SK-N-SH (cell line): Measurements from ENCODE around the gene ITIH5. TPM values are rescaled to one million over a fixed set of nuclear protein-coding genes. Genes with fewer than 3 reads are reported as not detected.

Experiments
- CTCF ChIA-PET: fragments of 300-600, 350-600 bp; formaldehyde crosslinking; extraction: SDS; loops from one replicate; lab custom pipeline; 2021; lab: Yijun Ruan, JAX
- POLR2A ChIA-PET: fragments of 350-600 bp; sonication (Branson Sonifier 250); formaldehyde crosslinking; extraction: SDS; loops from one replicate; lab custom pipeline; 2020; ENCODE audit warnings: antibody characterized with exemption, inconsistent platforms; lab: Yijun Ruan, JAX
- DNase-seq: peaks from one replicate; pipeline ENCODE4 v3.0.0; 2012
- H2AFZ ChIP-seq: fragments of 200-600 bp; sonication (generic); 2 replicates; pipeline ENCODE4 v1.8.1; 2016; ENCODE audit warnings: antibody characterized with exemption, mild to moderate bottlenecking, low read depth
- H3F3A ChIP-seq: fragments of 200-600 bp; sonication (generic); replicated peaks from 2 replicates; pipeline ENCODE3; 2016; ENCODE audit warnings: antibody characterized with exemption, mild to moderate bottlenecking; ENCODE audit not compliant: insufficient read depth
- H3K27ac ChIP-seq, 2 experiments: fragments of 200-500 bp in 1 of 2; fragments of 200-600 bp in 1 of 2; sonication (Bioruptor generic) in 1 of 2; sonication (generic), shearing (Covaris generic) in 1 of 2; 2 replicates each; pipeline versions ENCODE4 v1.5.1 to v1.6.1; 2014 to 2016; ENCODE audit warnings: low read depth in 2 of 2, inconsistent platforms in 1 of 2, low read length in 1 of 2, mild to moderate bottlenecking in 1 of 2, mixed read lengths in 1 of 2
- H3K27me3 ChIP-seq: fragments of 200-600 bp; sonication (generic), shearing (Covaris generic); 2 replicates; pipeline ENCODE4 v1.6.1; 2016; ENCODE audit warnings: mixed run types; ENCODE audit not compliant: insufficient read depth
- H3K36me3 ChIP-seq, 2 experiments: fragments of 200-500 bp in 1 of 2; fragments of 200-600 bp in 1 of 2; sonication (Bioruptor generic) in 1 of 2; sonication (generic) in 1 of 2; replicated peaks in 1 of 2; 2 replicates each; pipeline versions ENCODE3 to v1.5.1; 2014 to 2016; ENCODE audit warnings: low read length in 1 of 2, mild to moderate bottlenecking in 1 of 2; ENCODE audit not compliant: insufficient read depth in 2 of 2, control insufficient read depth in 1 of 2
- H3K4me1 ChIP-seq, 2 experiments: fragments of 200-500 bp in 1 of 2; fragments of 200-600 bp in 1 of 2; sonication (Bioruptor generic) in 1 of 2; sonication (generic), shearing (Covaris generic) in 1 of 2; 2 replicates each; pipeline versions ENCODE4 v1.5.1 to v1.6.1; 2014 to 2016; ENCODE audit warnings: low read depth in 1 of 2, low read length in 1 of 2, mixed run types in 1 of 2; ENCODE audit not compliant: insufficient read depth in 2 of 2, control insufficient read depth in 1 of 2
- H3K4me2 ChIP-seq: fragments of 200-600 bp; sonication (generic), shearing (Covaris generic); 2 replicates; pipeline ENCODE4 v1.6.1; 2017; ENCODE audit warnings: mixed run types
- H3K4me3 ChIP-seq, 2 experiments: fragments of 200-500 bp in 1 of 2; fragments of 200-600 bp in 1 of 2; sonication (Bioruptor generic) in 1 of 2; sonication (generic), shearing (Covaris generic) in 1 of 2; 2 replicates each; pipeline versions ENCODE4 v1.5.1 to v1.8.1; 2014 to 2016; ENCODE audit warnings: low read depth in 2 of 2, inconsistent platforms in 1 of 2, low read length in 1 of 2, mild to moderate bottlenecking in 1 of 2, mixed read lengths in 1 of 2, moderate library complexity in 1 of 2
- H3K79me2 ChIP-seq: fragments of 200-600 bp; sonication (generic); 2 replicates; pipeline ENCODE4 v1.8.1; 2017; ENCODE audit warnings: mild to moderate bottlenecking; ENCODE audit not compliant: insufficient read depth
- H3K9ac ChIP-seq: fragments of 200-600 bp; sonication (generic); 2 replicates; pipeline ENCODE4 v1.6.1; 2017; ENCODE audit warnings: mixed run types
- H3K9me2 ChIP-seq: fragments of 200-600 bp; sonication (generic); 2 replicates; pipeline ENCODE4 v1.6.1; 2017; ENCODE audit warnings: mixed run types
- H3K9me3 ChIP-seq: fragments of 200-600 bp; sonication (generic); 2 replicates; pipeline ENCODE4 v1.6.1; 2017; ENCODE audit warnings: mixed run types, mild to moderate bottlenecking, moderate library complexity
- H4K20me1 ChIP-seq: fragments of 200-600 bp; sonication (generic); 2 replicates; pipeline ENCODE4 v1.6.1; 2017; ENCODE audit warnings: mild to moderate bottlenecking, mixed run types; ENCODE audit not compliant: insufficient read depth
- CHD2 ChIP-seq: fragments of 150-350 bp; IDR thresholded peaks from 2 replicates; pipeline ENCODE4 v1.6.1; 2018; ENCODE audit warnings: low read length; ENCODE audit not compliant: partially characterized antibody
- ELF1 ChIP-seq: IDR thresholded peaks from 2 replicates; pipeline ENCODE4 v1.4.0; 2012
- EP300 ChIP-seq, 2 experiments: IDR thresholded peaks; 2 replicates each; pipeline versions ENCODE4 v1.4.0 to v1.6.1; 2012; ENCODE audit warnings: borderline replicate concordance in 1 of 2, low read depth in 1 of 2, low read length in 1 of 2
- EZH2phosphoT487 ChIP-seq: fragments of 200-600 bp; sonication (generic); IDR thresholded peaks from 2 replicates; pipeline ENCODE4 v1.6.1; 2017; ENCODE audit warnings: low read depth, mixed run types, mild to moderate bottlenecking, antibody characterized with exemption, moderate library complexity, borderline replicate concordance
- JUND ChIP-seq: IDR thresholded peaks from 2 replicates; pipeline ENCODE4 v1.4.0; 2012
- MEF2A ChIP-seq: IDR thresholded peaks from 2 replicates; pipeline ENCODE4 v1.4.0; 2012; ENCODE audit warnings: low read depth, borderline replicate concordance
- MXI1 ChIP-seq: IDR thresholded peaks from 2 replicates; pipeline ENCODE4 v1.6.1; 2012; ENCODE audit warnings: mild to moderate bottlenecking, low read depth, low read length, improper control_type of control experiment
- NFIC ChIP-seq: IDR thresholded peaks from 2 replicates; pipeline ENCODE4 v1.4.0; 2012; ENCODE audit warnings: borderline replicate concordance
- NRF1 ChIP-seq: IDR thresholded peaks from 2 replicates; pipeline ENCODE4 v1.6.1; 2012; ENCODE audit warnings: low read depth, mild to moderate bottlenecking, low read length
- POLR2AphosphoS5 ChIP-seq: IDR thresholded peaks from 2 replicates; pipeline ENCODE4 v1.6.1; 2012; ENCODE audit warnings: low read depth, low read length
- RCOR1 ChIP-seq: fragments of 150-350 bp; IDR thresholded peaks from 2 replicates; pipeline ENCODE4 v1.6.1; 2017; ENCODE audit warnings: antibody characterized with exemption, low read length
- REST ChIP-seq: IDR thresholded peaks from 2 replicates; pipeline ENCODE4 v1.6.1; 2012; ENCODE audit warnings: mild to moderate bottlenecking, low read depth, low read length, moderate library complexity
- RFX5 ChIP-seq: IDR thresholded peaks from 2 replicates; pipeline ENCODE4 v1.6.1; 2012; ENCODE audit warnings: mild to moderate bottlenecking, improper control_type of control experiment, low read length
- RXRA ChIP-seq: IDR thresholded peaks from 2 replicates; pipeline ENCODE4 v1.4.0; 2012; ENCODE audit warnings: low read depth, mild to moderate bottlenecking, borderline replicate concordance
- SIN3A ChIP-seq: IDR thresholded peaks from 2 replicates; pipeline ENCODE4 v1.6.1; 2012; ENCODE audit warnings: low read depth, mild to moderate bottlenecking, low read length, moderate library complexity, borderline replicate concordance
- SMC3 ChIP-seq: IDR thresholded peaks from 2 replicates; pipeline ENCODE4 v1.6.1; 2012; ENCODE audit warnings: low read depth, low read length, improper control_type of control experiment
- TEAD4 ChIP-seq: IDR thresholded peaks from 2 replicates; pipeline ENCODE4 v1.4.0; 2012; ENCODE audit warnings: mild to moderate bottlenecking, borderline replicate concordance; ENCODE audit not compliant: insufficient read depth
- USF2 ChIP-seq: fragments of 150-350 bp; IDR thresholded peaks from 2 replicates; pipeline ENCODE4 v1.6.1; 2017; ENCODE audit warnings: antibody characterized with exemption, low read length, low read depth, borderline replicate concordance
- WGBS: methylation state at CpG from one replicate; pipeline ENCODE4 v1.1.6; 2017; ENCODE audit warnings: low lambda C conversion rate; 5-methylcytosine and 5-hydroxymethylcytosine counted together
- polyA plus RNA-seq, 3 experiments: library from polyadenylated mRNA; depleted of rRNA; stranded (reverse); fragments of >200 nt; gene quantifications; 2 replicates each; pipeline ENCODE4 v1.2.3, GENCODE V29; 2012
- TF ChIP-seq, protein P1 (sequence below): IDR thresholded peaks from 2 replicates; pipeline ENCODE4; 2012
- TF ChIP-seq, protein P2 (sequence below): IDR thresholded peaks from 2 replicates; pipeline ENCODE4 v1.4.0; 2012; ENCODE audit warnings: low read depth, borderline replicate concordance

The ITIH5 gene
- polyA plus RNA-seq, 1 of the 3 experiments (the other 2 are of a cell fraction) = 0.07 TPM

GRCh38 chr10:7520507-7521485 is 146.0 kb downstream of the ITIH5 start:
- Histone ChIP-seq H3K4me2 (no peak overlapping the region), H3K9me3 (no peaks in the 10 kb centered on the region), H3K79me2 (no peaks in the 10 kb centered on the region), H2AFZ (no peak overlapping the region), H4K20me1 (no peaks in the 10 kb centered on the region), H3F3A (no peaks in the 10 kb centered on the region), H3K9me2 (no peaks in the 10 kb centered on the region), H3K4me1 (peaks cover 0 to 3% of the 10 kb centered on the region in 2 experiments; a peak in 1 of 4 replicates), H3K9ac (no peak overlapping the region), H3K4me3 (no peak overlapping the region), H3K36me3 (no peaks in the 10 kb centered on the region), H3K27ac (no peak overlapping the region), H3K27me3 (no peaks in the 10 kb centered on the region; the same call in 1 of the 2 replicates)
- POLR2A ChIA-PET = no interaction called here
- no peak for DNase-seq
- CTCF ChIA-PET = interaction anchor here (0.9 to 6.6 kb wide), 4 partner anchors 9 to 602 kb away, joined by 3 to 152 read pairs (median 4); no protein-coding TSS in a partner anchor
- TF ChIP-seq POLR2AphosphoS5 (no peak), SIN3A (no peak), NFIC (no peak), USF2 (no peak), JUND (no peak), RCOR1 (no peak), EP300 (IDR thresholded peaks at IDR 0.05; ENCODE audit: borderline replicate concordance in 1 of 2, low read depth in 1 of 2, low read length in 1 of 2) (no peak), TEAD4 (no peak), MEF2A (no peak), RXRA (no peak), NRF1 (no peak), MXI1 (no peak), CHD2 (no peak)
- TF ChIP-seq, protein P1, sequence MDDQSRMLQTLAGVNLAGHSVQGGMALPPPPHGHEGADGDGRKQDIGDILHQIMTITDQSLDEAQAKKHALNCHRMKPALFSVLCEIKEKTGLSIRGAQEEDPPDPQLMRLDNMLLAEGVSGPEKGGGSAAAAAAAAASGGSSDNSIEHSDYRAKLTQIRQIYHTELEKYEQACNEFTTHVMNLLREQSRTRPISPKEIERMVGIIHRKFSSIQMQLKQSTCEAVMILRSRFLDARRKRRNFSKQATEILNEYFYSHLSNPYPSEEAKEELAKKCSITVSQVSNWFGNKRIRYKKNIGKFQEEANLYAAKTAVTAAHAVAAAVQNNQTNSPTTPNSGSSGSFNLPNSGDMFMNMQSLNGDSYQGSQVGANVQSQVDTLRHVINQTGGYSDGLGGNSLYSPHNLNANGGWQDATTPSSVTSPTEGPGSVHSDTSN = no peak
- 49% methylated on average over 11 of the region's 11 CpGs for WGBS

DNA sequence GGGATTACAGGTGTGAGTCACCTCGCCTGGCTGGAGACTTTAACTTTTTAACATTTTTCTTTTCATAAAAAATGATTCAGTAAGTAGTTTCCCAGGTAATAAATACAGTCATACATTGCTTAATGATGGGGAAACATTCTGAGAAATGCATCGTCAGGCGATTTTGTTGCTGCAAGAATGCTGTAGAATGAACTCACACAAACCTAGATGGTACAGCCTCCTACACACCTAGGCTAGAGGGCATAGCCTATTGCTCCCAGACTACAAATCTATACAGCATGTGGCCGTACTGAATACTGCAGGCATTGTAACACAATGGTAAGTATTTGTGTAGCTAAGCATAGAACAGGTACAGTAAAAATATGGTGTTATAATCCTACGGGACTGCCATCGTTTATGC is 147.4 kb downstream of the ITIH5 start:
- no peak overlapping the region for H3K9ac ChIP-seq
- H3K79me2 ChIP-seq = no peaks in the 10 kb centered on the region
- no peaks in the 10 kb centered on the region for H3K9me3 ChIP-seq
- no peak overlapping the region for H3K27ac ChIP-seq
- H4K20me1 ChIP-seq = no peaks in the 10 kb centered on the region
- no peaks in the 10 kb centered on the region for H3F3A ChIP-seq
- H2AFZ ChIP-seq = no peak overlapping the region
- WGBS = 41% methylated on average over 6 of the region's 6 CpGs
- CTCF ChIA-PET = interaction anchor here (1.1 to 1.5 kb wide), 2 partner anchors 168 to 296 kb away, joined by 3 to 4 read pairs; no protein-coding TSS in a partner anchor
- no peak overlapping the region for H3K4me3 ChIP-seq
- no peak for TF ChIP-seq POLR2AphosphoS5
- TF ChIP-seq REST = no peak
- TF ChIP-seq ELF1 = no peak
- no peak for TF ChIP-seq EP300 (IDR thresholded peaks at IDR 0.05; ENCODE audit: borderline replicate concordance in 1 of 2, low read depth in 1 of 2, low read length in 1 of 2)
- TF ChIP-seq, protein P2, sequence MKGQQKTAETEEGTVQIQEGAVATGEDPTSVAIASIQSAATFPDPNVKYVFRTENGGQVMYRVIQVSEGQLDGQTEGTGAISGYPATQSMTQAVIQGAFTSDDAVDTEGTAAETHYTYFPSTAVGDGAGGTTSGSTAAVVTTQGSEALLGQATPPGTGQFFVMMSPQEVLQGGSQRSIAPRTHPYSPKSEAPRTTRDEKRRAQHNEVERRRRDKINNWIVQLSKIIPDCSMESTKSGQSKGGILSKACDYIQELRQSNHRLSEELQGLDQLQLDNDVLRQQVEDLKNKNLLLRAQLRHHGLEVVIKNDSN = no peak
- TF ChIP-seq SMC3 = no peak
- TF ChIP-seq CHD2 = no peak
- TF ChIP-seq EZH2phosphoT487 = no peak
- TF ChIP-seq RFX5 = no peak
- no peaks in the 10 kb centered on the region; a peak in 1 of 4 replicates for H3K4me1 ChIP-seq
- POLR2A ChIA-PET = no interaction called here
- H3K36me3 ChIP-seq = no peaks in the 10 kb centered on the region
- no peak for DNase-seq
- no peaks in the 10 kb centered on the region; the same call in 1 of the 2 replicates for H3K27me3 ChIP-seq
- no peak overlapping the region for H3K4me2 ChIP-seq
- no peaks in the 10 kb centered on the region for H3K9me2 ChIP-seq
